Retinal pigment epithelial cell (primary cell): ENCODE measurements around the gene HOXA11.

ENCODE experiments used
- DNase-seq: peaks from one replicate; pipeline ENCODE4 v3.0.0-alpha.2; 2010; ENCODE audit warnings: low read depth
- H3K4me3 ChIP-seq: 2 replicates; pipeline ENCODE4 v1.5.1; 2011; ENCODE audit warnings: mild to moderate bottlenecking, low read length, control low read depth, moderate library complexity
- TF ChIP-seq, protein P1 (sequence below): conservative IDR thresholded peaks from 2 replicates; pipeline ENCODE4 v1.5.1; 2011; ENCODE audit warnings: low read depth, low read length, control low read depth, inconsistent platforms

The HOXA11 gene

GRCh38 chr7:27145165-27145913 lies 39.7 kb downstream of the HOXA11 start:
- TF ChIP-seq, protein P1, sequence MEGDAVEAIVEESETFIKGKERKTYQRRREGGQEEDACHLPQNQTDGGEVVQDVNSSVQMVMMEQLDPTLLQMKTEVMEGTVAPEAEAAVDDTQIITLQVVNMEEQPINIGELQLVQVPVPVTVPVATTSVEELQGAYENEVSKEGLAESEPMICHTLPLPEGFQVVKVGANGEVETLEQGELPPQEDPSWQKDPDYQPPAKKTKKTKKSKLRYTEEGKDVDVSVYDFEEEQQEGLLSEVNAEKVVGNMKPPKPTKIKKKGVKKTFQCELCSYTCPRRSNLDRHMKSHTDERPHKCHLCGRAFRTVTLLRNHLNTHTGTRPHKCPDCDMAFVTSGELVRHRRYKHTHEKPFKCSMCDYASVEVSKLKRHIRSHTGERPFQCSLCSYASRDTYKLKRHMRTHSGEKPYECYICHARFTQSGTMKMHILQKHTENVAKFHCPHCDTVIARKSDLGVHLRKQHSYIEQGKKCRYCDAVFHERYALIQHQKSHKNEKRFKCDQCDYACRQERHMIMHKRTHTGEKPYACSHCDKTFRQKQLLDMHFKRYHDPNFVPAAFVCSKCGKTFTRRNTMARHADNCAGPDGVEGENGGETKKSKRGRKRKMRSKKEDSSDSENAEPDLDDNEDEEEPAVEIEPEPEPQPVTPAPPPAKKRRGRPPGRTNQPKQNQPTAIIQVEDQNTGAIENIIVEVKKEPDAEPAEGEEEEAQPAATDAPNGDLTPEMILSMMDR, result no peak
- H3K4me3 ChIP-seq, result no peak overlapping the region
- no peak for DNase-seq

DNA sequence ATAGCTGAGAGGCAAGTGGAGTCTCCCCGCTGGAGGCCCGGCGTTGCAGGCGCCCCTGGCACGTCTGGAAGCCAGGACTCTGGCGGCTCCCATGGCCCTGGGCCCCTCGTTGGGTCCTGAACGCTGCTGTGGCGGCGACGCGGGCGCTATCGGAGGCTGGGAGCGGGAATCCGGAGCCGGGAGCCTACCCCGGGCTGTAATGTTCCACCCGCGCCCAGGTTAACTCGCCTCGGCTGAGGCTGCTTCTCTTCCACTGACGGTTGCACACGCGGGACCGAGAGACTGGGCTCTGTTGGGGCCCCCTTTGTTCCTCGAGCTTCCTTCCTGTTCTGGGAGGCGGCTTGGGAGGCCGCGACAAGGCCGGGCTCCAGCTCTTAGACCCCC lies 40.3 kb downstream of the HOXA11 start:
- no peak for DNase-seq
- H3K4me3 ChIP-seq, result no peak overlapping the region
- TF ChIP-seq, protein P1, result no peak

DNA sequence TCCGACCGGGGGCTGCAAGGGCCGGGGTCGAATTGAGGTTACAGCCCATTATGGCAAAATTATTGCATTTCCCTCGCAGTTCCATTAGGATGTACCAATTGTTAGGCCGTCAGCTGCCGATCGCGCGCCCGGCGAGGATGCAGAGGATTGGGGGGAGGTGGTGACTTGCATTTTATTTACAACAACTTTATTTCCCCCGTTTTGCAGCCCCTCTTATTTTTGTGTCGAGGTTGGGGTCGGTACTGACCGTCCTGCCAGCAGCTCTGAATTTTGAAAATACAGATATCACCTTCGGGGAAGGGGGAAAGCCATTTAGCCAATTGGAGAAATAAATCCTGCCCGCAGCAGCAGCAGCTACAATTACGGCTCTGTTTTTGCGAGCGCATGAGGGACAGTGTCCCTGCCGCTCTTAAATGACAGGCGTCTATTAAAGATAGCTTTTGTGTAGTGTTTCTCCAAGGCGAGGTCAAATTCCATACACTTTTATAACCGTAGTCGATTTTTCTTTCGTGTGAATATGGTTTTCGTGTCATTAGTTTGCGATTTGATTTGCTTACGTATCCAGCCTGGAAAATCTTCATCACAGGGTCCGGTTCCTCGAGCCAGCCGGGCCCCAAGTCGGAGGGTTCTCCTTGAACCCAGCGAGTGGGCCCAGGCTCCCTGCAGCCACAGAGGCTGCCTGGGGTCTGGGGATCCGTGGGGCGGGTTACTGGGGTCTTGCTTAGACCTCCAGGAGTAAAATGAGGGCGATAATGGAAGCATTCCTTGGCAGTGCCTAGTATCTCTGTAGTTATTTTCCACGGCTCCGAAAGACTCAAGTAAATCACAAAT lies 40.9 kb downstream of the HOXA11 start:
- TF ChIP-seq, protein P1, result peak; percentile 44
- no peak overlapping the region for H3K4me3 ChIP-seq
- DNase-seq, result no peak

DNA sequence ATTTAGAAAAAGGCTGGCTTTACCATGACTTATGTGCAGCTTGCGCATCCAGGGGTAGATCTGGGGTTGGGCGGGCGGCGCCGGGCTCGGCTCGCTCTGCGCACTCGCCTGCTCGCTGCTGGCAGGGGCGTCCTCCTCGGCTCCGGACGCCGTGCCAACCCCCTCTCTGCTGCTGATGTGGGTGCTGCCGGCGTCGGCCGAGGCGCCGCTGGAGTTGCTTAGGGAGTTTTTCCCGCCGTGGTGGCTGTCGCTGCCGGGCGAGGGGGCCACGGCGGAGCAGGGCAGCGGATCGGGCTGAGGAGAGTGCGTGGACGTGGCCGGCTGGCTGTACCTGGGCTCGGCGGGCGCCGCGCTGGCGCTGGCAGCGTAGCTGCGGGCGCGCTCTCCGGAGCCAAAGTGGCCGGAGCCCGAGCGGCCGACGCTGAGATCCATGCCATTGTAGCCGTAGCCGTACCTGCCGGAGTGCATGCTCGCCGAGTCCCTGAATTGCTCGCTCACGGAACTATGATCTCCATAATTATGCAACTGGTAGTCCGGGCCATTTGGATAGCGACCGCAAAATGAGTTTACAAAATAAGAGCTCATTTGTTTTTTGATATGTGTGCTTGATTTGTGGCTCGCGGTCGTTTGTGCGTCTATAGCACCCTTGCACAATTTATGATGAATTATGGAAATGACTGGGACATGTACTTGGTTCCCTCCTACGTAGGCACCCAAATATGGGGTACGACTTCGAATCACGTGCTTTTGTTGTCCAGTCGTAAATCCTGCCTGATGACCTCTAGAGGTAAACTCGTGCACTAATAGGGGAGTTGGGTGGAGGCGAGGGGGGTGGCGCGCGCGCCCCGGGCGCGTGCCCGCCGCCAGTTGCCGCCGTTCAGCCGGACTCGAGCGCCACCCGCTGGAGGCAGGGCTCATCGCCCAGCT lies 41.7 kb downstream of the HOXA11 start, which contains the start of gene HOXA5:
HOXA5 (minus strand) TSS at position 659 of the 927 bp plus-strand sequence; CDS start at position 585, 74 bp downstream.
- TF ChIP-seq, protein P1, result no peak
- no peak for DNase-seq
- H3K4me3 ChIP-seq, result no peak within 1 kb of the TSS

DNA sequence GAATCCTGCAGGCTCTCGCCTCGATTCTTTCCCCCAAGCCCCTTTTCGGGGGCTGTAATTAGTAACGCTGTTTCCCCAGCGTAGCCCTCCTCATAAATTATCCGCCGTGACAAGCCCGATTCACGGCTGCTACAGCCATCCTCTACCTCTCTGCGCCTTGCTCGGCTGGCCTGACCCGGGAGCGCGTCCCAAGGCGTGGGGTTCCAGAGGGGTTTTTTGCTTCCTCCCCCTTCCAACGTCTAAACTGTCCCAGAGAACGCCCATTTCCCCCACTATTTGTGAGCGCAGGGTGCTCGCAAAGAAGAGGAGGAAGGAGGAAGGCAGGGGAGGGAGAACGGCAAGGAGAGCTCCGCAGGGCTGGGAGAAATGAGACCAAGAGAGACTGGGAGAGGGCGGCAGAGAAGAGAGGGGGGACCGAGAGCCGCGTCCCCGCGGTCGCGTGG lies 42.4 kb downstream of the HOXA11 start:
- no peak overlapping the region for H3K4me3 ChIP-seq

More for the DNA sequence above, 42.4 kb downstream of the HOXA11 start:
- TF ChIP-seq, protein P1, result no peak
- DNase-seq, result no peak
